Panc1 (cell line): ENCODE measurements around the gene CD274.

Experiments
- CTCF ChIP-seq: fragments of 450-650 bp; IDR thresholded peaks from 2 replicates; pipeline ENCODE4 v1.5.1; 2017; ENCODE audit warnings: mild to moderate bottlenecking
- SIN3A ChIP-seq: IDR thresholded peaks from 2 replicates; pipeline ENCODE4 v1.6.1; 2012; ENCODE audit warnings: low read depth, mild to moderate bottlenecking, low read length, moderate library complexity, borderline replicate concordance; ENCODE audit not compliant: insufficient read depth

DNA sequence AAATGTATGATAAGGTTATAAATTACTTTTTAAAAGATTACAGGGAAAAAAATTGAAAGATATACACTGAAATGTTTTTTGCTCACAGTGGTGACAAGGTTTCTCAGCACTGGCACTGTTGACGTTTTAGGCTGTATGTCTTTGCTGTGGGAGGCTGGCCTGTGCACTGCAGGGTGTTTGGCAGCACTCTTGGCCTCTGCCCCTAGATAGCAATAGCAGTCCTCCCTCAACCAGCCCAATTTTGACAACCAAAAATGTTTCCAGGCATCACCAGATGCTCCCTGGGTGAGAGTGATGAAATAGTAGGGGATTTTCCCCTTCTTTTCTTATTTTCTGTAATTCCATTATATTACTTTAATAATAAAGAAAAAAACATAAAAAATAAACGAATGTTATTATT lies 3.3 kb downstream of the CD274 start:
- no peak for TF ChIP-seq CTCF
- no peak for TF ChIP-seq SIN3A
